Duodenal mucosa (tissue), 2 donors: ENCODE results near the gene OR2B2.
"Not testable (repeated sequence)": the region's sequence is repeated elsewhere in the genome, so short reads cannot be mapped to it uniquely, and the experiment has no call there.

Experiments
- H3K27ac ChIP-seq: one replicate; pipeline ENCODE4 v1.7.0; 2013; ENCODE audit warnings: low read depth, low read length
- H3K27me3 ChIP-seq, 2 donors: one replicate each; pipeline ENCODE4 v1.7.0; 2013; ENCODE audit warnings: low read length in 2 of 2, control low read depth in 1 of 2; ENCODE audit not compliant: insufficient read depth in 2 of 2, control insufficient read depth in 1 of 2
- H3K36me3 ChIP-seq, 2 donors: one replicate each; pipeline ENCODE4 v1.7.0; 2013; ENCODE audit warnings: low read length in 2 of 2, control low read depth in 1 of 2; ENCODE audit not compliant: insufficient read depth in 2 of 2, control insufficient read depth in 1 of 2
- H3K4me1 ChIP-seq, 2 donors: one replicate each; pipeline ENCODE4 v1.7.0; 2013; ENCODE audit warnings: low read length in 2 of 2, control low read depth in 1 of 2; ENCODE audit not compliant: insufficient read depth in 2 of 2, control insufficient read depth in 1 of 2
- H3K4me3 ChIP-seq, 2 donors: one replicate each; pipeline ENCODE4 v1.7.0; 2013; ENCODE audit warnings: low read length in 2 of 2, low read depth in 1 of 2
- H3K9ac ChIP-seq, 2 donors: one replicate each; pipeline ENCODE4 v1.7.0; 2013; ENCODE audit warnings: low read length in 2 of 2, low read depth in 1 of 2
- H3K9me3 ChIP-seq, 2 donors: one replicate each; pipeline ENCODE4 v1.7.0; 2013; ENCODE audit warnings: low read length in 2 of 2, control low read depth in 1 of 2; ENCODE audit not compliant: control insufficient read depth in 1 of 2

The OR2B2 gene

DNA sequence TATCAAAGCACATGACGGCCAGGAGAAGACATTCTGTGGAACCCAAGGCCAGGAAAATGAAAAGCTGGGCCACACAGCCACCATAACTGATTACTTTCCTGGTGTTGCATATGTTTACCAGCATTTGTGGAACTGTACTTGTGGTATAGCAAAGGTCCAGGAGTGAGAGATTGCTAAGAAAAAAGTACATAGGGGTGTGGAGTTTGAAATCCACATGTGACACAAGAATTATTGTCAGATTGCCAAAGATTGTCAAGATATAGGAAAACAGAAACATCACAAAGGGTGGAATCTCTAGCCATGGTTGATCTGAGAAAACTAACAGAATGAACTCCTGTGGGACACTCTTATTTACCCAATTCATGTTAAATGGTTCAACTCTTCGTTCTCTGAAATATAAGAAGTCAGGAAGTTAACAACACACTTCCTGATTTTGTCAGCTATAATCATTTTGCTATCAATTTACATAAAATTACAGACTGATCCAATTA lies at the start of gene OR2B2:
Gene OR2B2, minus strand, starts transcription at position 441 of the 491 bp plus-strand sequence. Its CDS starts 77 bp downstream, at position 364.
- Histone ChIP-seq H3K27ac (no peak within 1 kb of the TSS), H3K27me3 (no peaks in the 10 kb centered on the region), H3K36me3 (no peaks in the 10 kb centered on the region), H3K9me3 (no peaks in the 10 kb centered on the region), H3K9ac (no peak within 1 kb of the TSS), H3K4me3 (no peak within 1 kb of the TSS), H3K4me1 (no peaks in the 10 kb centered on the region)

DNA sequence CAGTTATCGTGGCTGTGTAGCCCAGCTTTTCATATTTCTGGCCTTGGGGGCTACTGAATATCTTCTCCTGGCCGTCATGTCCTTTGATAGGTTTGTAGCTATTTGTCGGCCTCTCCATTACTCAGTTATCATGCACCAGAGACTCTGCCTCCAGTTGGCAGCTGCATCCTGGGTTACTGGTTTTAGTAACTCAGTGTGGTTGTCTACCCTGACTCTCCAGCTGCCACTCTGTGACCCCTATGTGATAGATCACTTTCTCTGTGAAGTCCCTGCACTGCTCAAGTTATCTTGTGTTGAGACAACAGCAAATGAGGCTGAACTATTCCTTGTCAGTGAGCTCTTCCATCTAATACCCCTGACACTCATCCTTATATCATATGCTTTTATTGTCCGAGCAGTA lies 45.3 kb upstream of the OR2B2 start:
- Histone ChIP-seq H3K27me3 (peaks cover 0 to 6% of the 10 kb centered on the region in 2 donors), H3K9me3 (no peaks in the 10 kb centered on the region), H3K9ac (no peak overlapping the region), H3K4me1 (no peaks in the 10 kb centered on the region), H3K4me3 (no peak overlapping the region), H3K27ac (no peak overlapping the region), H3K36me3 (no peaks in the 10 kb centered on the region)

GRCh38 chr6:27956941-27957340 lies 44.7 kb upstream of the OR2B2 start, which contains the start of gene OR2B6:
Gene OR2B6 (plus strand): TSS chr6:27957241. CDS start chr6:27957241, 0 bp downstream.
- Histone ChIP-seq H3K27me3 (peaks cover 0 to 12% of the 10 kb centered on the region in 2 donors), H3K9me3 (no peaks in the 10 kb centered on the region), H3K4me3 (no peak within 1 kb of the TSS), H3K27ac (no peak within 1 kb of the TSS), H3K4me1 (no peaks in the 10 kb centered on the region), H3K9ac (no peak within 1 kb of the TSS), H3K36me3 (no peaks in the 10 kb centered on the region)

DNA sequence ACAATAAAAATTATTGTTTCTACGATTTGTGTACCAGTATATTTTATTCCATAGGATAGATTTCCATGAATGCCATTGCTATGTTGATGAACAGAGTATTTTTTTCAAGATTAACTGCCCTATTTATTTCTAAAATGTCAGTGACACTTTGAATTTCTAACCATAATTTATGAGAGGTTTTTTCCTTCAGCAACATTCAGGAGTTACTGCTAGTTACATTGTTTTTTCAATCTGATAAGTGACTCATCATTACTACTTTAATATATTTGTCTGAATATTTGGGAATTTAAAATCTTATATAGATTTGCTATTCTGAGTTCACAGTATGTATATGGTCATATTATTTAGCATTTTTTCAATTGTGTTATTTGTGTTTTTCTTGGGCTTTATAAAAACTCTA lies 38.8 kb upstream of the OR2B2 start:
- H3K9ac ChIP-seq, result no peak overlapping the region
- H3K27ac ChIP-seq, result no peak overlapping the region
- H3K9me3 ChIP-seq, result peaks cover 0 to 3% of the 10 kb centered on the region in 2 donors
- no peaks in the 10 kb centered on the region for H3K36me3 ChIP-seq
- H3K27me3 ChIP-seq, result peaks cover 0 to 15% of the 10 kb centered on the region in 2 donors
- H3K4me1 ChIP-seq, result no peaks in the 10 kb centered on the region
- no peak overlapping the region for H3K4me3 ChIP-seq

DNA sequence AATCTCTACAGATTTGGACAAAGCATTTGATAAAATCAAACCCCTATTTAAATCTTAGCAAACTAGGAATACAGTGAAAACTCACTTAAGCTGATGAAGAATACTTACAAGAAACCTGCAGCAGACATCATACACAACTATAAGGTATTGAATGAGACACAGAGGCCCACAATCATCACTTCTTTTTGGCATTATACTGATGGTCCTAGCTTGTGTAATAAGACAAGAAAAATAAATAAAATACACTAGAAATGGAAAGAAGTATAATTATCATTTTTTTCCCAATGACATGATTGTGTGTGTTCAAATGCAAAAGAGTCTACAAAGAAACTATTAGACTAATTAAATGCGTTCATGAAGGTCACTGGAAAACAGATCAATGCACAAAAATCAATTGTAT lies 36.0 kb upstream of the OR2B2 start:
- Histone ChIP-seq H3K4me3 (no peak overlapping the region), H3K9ac (no peak overlapping the region), H3K9me3 (peaks cover 0 to 3% of the 10 kb centered on the region in 2 donors), H3K36me3 (no peaks in the 10 kb centered on the region), H3K27ac (no peak overlapping the region), H3K4me1 (no peaks in the 10 kb centered on the region), H3K27me3 (peaks cover 0 to 15% of the 10 kb centered on the region in 2 donors)

DNA sequence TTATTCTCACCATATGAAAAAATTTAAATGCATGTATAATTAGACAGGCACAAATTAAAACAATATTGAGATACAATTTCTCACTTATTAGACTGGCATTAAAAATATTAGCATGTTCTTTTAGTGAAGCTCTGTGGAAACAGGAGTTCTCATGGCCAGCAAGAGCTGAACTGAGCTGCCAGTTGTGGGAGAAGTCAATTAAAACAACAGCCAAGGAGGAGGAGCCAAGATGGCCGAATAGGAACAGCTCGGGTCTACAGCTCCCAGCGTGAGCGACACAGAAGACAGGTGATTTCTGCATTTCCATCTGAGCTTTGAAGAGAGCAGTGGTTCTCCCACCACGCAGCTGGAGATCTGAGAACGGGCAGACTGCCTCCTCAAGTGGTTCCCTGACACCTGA lies 30.9 kb upstream of the OR2B2 start:
- not testable (repeated sequence) for H3K27ac ChIP-seq, H3K9ac ChIP-seq, H3K4me1 ChIP-seq, H3K36me3 ChIP-seq, H3K4me3 ChIP-seq, H3K9me3 ChIP-seq, H3K27me3 ChIP-seq

DNA sequence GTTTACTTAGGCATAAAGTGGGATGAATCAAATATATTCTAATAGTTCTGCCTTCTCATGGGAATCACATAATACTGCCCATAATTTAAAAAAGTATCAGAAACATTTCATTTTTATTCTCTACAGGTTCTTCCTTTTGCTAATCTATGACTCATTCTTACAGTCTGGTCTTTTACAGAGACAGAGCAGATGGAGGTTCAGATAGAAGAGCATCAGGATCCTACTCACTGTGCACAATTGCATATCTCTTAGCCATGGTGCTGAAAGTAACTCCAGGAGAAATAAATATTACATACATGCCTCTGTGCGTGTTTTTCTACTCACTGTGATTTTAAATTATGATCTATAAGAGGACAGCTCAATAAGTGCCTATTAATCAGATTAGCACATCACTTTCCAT lies 28.6 kb upstream of the OR2B2 start:
- no peak overlapping the region for H3K9ac ChIP-seq
- H3K4me1 ChIP-seq, result no peaks in the 10 kb centered on the region
- H3K4me3 ChIP-seq, result no peak overlapping the region

DNA sequence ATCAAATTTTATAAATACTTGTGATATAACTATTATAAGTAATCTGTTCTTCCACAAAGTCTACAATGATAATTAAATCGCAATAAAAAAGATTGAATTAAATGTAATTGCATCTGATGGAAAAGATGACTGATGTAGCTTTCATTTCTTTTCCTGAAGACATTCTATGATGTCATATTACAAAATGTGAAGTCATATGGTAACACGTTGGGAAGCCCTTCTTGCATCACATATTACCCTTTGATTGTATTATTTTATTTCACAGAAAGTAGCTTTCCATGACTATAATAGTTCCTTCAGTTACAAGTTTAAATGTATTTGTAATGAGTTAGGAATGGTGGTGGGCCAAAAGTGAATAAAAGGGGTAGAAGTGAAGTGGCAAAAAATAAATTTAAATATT lies 19.0 kb upstream of the OR2B2 start:
- Histone ChIP-seq H3K36me3 (no peaks in the 10 kb centered on the region), H3K27me3 (no peaks in the 10 kb centered on the region), H3K9me3 (no peaks in the 10 kb centered on the region), H3K4me3 (no peak overlapping the region), H3K9ac (no peak overlapping the region), H3K27ac (no peak overlapping the region), H3K4me1 (no peaks in the 10 kb centered on the region)

More for the DNA sequence above, 28.6 kb upstream of the OR2B2 start:
- Histone ChIP-seq H3K9me3 (no peaks in the 10 kb centered on the region), H3K27ac (no peak overlapping the region), H3K27me3 (peaks cover 0 to 5% of the 10 kb centered on the region in 2 donors), H3K36me3 (no peaks in the 10 kb centered on the region)

- not testable (repeated sequence) for H3K4me1 ChIP-seq, H3K4me3 ChIP-seq, H3K27me3 ChIP-seq, H3K27ac ChIP-seq, H3K9ac ChIP-seq, H3K36me3 ChIP-seq, H3K9me3 ChIP-seq
Observed at GRCh38 chr6:27929930-27930329, 17.7 kb upstream of the OR2B2 start.

GRCh38 chr6:27928041-27928440 lies 15.8 kb upstream of the OR2B2 start:
- H3K27me3 ChIP-seq, H3K27ac ChIP-seq, H3K36me3 ChIP-seq, H3K9ac ChIP-seq, H3K4me3 ChIP-seq, H3K4me1 ChIP-seq, H3K9me3 ChIP-seq: not testable (repeated sequence)

DNA sequence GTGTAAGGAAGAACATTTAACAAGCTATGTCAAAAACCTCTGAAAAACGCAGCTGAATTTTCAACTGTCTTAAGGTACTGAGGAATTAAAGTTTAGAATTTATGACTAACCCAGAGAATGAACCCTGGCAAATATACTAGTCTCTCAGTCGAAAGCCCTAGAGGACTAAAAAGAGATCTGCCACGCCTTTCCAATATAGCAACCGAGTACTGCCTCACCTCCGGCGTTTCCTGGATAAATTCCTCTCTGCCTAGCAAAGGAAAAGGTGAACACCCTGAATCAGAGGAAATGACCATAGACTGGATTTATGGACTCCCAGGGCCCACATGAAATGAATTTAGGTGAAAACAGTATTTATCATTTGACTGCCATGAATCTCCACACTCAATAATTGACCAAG lies 12.0 kb upstream of the OR2B2 start:
- no peak overlapping the region for H3K4me3 ChIP-seq
- no peaks in the 10 kb centered on the region for H3K9me3 ChIP-seq
- no peaks in the 10 kb centered on the region for H3K4me1 ChIP-seq
- no peaks in the 10 kb centered on the region for H3K27me3 ChIP-seq
- H3K9ac ChIP-seq, result no peak overlapping the region
- H3K36me3 ChIP-seq, result no peaks in the 10 kb centered on the region
- H3K27ac ChIP-seq, result no peak overlapping the region
